ENCODE data around the gene B4GALT7.

DNA sequence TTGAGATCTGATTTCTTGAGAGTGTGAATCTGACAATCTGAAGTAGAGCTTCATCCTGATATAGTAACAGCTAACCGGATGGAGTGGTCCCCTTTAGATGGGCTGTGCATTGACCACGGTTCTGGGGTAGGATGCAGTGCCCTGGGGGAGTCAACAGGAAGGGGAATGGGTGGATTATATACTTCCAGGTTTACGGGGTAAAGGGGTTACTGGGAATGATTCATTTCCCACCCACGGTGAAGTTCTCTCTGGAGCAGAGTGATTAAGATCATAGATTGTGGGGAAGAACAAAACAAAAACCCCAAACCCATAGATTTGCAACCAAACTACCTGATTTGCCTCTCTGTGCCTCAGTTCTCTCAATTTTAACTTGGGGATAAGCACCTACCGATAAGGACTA lies 1.5 kb upstream of the B4GALT7 start:
- TF ChIP-seq, protein P1, sequence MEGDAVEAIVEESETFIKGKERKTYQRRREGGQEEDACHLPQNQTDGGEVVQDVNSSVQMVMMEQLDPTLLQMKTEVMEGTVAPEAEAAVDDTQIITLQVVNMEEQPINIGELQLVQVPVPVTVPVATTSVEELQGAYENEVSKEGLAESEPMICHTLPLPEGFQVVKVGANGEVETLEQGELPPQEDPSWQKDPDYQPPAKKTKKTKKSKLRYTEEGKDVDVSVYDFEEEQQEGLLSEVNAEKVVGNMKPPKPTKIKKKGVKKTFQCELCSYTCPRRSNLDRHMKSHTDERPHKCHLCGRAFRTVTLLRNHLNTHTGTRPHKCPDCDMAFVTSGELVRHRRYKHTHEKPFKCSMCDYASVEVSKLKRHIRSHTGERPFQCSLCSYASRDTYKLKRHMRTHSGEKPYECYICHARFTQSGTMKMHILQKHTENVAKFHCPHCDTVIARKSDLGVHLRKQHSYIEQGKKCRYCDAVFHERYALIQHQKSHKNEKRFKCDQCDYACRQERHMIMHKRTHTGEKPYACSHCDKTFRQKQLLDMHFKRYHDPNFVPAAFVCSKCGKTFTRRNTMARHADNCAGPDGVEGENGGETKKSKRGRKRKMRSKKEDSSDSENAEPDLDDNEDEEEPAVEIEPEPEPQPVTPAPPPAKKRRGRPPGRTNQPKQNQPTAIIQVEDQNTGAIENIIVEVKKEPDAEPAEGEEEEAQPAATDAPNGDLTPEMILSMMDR (IDR thresholded peaks at IDR 0.05; ENCODE audit: insufficient read depth, low read length, poor library complexity, severe bottlenecking): no peak
- no peak for TF ChIP-seq EZH2phosphoT487 (conservative IDR thresholded peaks at IDR 0.05; ENCODE audit: low read length)
